CD14-positive monocyte (primary cell): ENCODE data around the gene HECW1. TPM values are rescaled to one million over a fixed set of nuclear protein-coding genes. Genes with fewer than 3 reads are reported as not detected.

ENCODE experiments used
- DNase-seq, 3 donors: peaks; one replicate each; pipeline ENCODE4 v3.0.0-alpha.2; 2011 to 2022
- H2AFZ ChIP-seq: 2 replicates; pipeline ENCODE4 v1.6.0; 2012; ENCODE audit warnings: mild to moderate bottlenecking, low read depth, low read length, inconsistent platforms; ENCODE audit not compliant: insufficient read depth, poor library complexity, severe bottlenecking
- H3K27ac ChIP-seq, 2 donors: 1 replicate in 1 of 2; 2 replicates in 1 of 2; pipeline ENCODE4 v1.5.1; 2012 to 2013; ENCODE audit warnings: low read length in 2 of 2, control low read depth in 1 of 2, inconsistent platforms in 1 of 2, low read depth in 1 of 2, mild to moderate bottlenecking in 1 of 2
- H3K27me3 ChIP-seq, 2 donors: one replicate each; pipeline versions ENCODE4 v1.6.0 to v1.6.1; 2011 to 2013; ENCODE audit warnings: low read length in 2 of 2; ENCODE audit not compliant: control insufficient read depth in 2 of 2, insufficient read depth in 2 of 2
- H3K36me3 ChIP-seq, 2 donors: replicated peaks in 1 of 2; 1 replicate in 1 of 2; 2 replicates in 1 of 2; pipeline versions ENCODE4 v1.5.1 to v1.6.1; 2012 to 2013; ENCODE audit warnings: low read length in 2 of 2, control low read depth in 1 of 2, inconsistent platforms in 1 of 2, mild to moderate bottlenecking in 1 of 2; ENCODE audit not compliant: insufficient read depth in 2 of 2, control insufficient read depth in 1 of 2
- H3K4me1 ChIP-seq, 2 donors: 1 replicate in 1 of 2; 2 replicates in 1 of 2; pipeline versions ENCODE4 v1.5.1 to v1.6.1; 2012 to 2013; ENCODE audit warnings: low read length in 2 of 2, control low read depth in 1 of 2, inconsistent platforms in 1 of 2, mild to moderate bottlenecking in 1 of 2, moderate library complexity in 1 of 2; ENCODE audit not compliant: insufficient read depth in 2 of 2, control insufficient read depth in 1 of 2
- H3K4me2 ChIP-seq: replicated peaks from 2 replicates; pipeline ENCODE3; 2012; ENCODE audit warnings: low read length, moderate library complexity, mild to moderate bottlenecking; ENCODE audit not compliant: poor library complexity, severe bottlenecking; ENCODE audit errors: extremely low read depth
- H3K4me3 ChIP-seq, 3 experiments: fragments of 200-600 bp in 1 of 3; sonication (generic) in 1 of 3; replicated peaks in 1 of 3; 1 replicate in 2 of 3; 2 replicates in 1 of 3; pipeline ENCODE4 v1.5.1; 2011 to 2013; ENCODE audit warnings: low read length in 3 of 3, mild to moderate bottlenecking in 3 of 3, control low read depth in 2 of 3, low read depth in 2 of 3, inconsistent platforms in 1 of 3, moderate library complexity in 1 of 3
- H3K79me2 ChIP-seq: 2 replicates; pipeline ENCODE4 v1.6.0; 2012; ENCODE audit warnings: mild to moderate bottlenecking, control low read depth, inconsistent platforms, low read length, moderate library complexity; ENCODE audit not compliant: insufficient read depth
- H3K9ac ChIP-seq: 2 replicates; pipeline ENCODE4 v1.6.0; 2017; ENCODE audit warnings: low read length, mild to moderate bottlenecking; ENCODE audit not compliant: insufficient read depth, poor library complexity, severe bottlenecking
- H3K9me3 ChIP-seq, 2 donors: replicated peaks in 1 of 2; 1 replicate in 1 of 2; 2 replicates in 1 of 2; pipeline versions ENCODE4 v1.5.1 to v1.6.1; 2012 to 2013; ENCODE audit warnings: low read length in 2 of 2, control low read depth in 1 of 2; ENCODE audit not compliant: control insufficient read depth in 1 of 2, insufficient read depth in 1 of 2
- H4K20me1 ChIP-seq: 2 replicates; pipeline ENCODE4 v1.6.0; 2012; ENCODE audit warnings: mild to moderate bottlenecking, low read length, control low read depth, moderate library complexity; ENCODE audit not compliant: insufficient read depth
- H3K27ac Mint-ChIP-seq, 7 donors: one replicate each; pipeline ENCODE4 v1.8.0; 2020; ENCODE audit warnings: mild to moderate bottlenecking in 7 of 7, mixed read lengths in 7 of 7, moderate library complexity in 6 of 7, inconsistent platforms in 2 of 7
- H3K27me3 Mint-ChIP-seq, 3 donors: one replicate each; pipeline ENCODE4 v1.8.0; 2021 to 2022; ENCODE audit warnings: low read depth in 3 of 3, mild to moderate bottlenecking in 3 of 3, mixed read lengths in 3 of 3, moderate library complexity in 3 of 3, inconsistent platforms in 1 of 3
- H3K36me3 Mint-ChIP-seq, 2 donors: one replicate each; pipeline ENCODE4 v1.8.0; 2020; ENCODE audit warnings: mixed read lengths in 2 of 2, inconsistent platforms in 1 of 2, mild to moderate bottlenecking in 1 of 2
- H3K4me1 Mint-ChIP-seq: one replicate; pipeline ENCODE4 v1.8.0; 2020; ENCODE audit warnings: mild to moderate bottlenecking, mixed read lengths
- H3K4me3 Mint-ChIP-seq, 2 donors: one replicate each; pipeline ENCODE4 v1.8.0; 2020; ENCODE audit warnings: mild to moderate bottlenecking in 2 of 2, mixed read lengths in 2 of 2, moderate library complexity in 1 of 2
- H3K9me3 Mint-ChIP-seq, 7 donors: one replicate each; pipeline ENCODE4 v1.8.0; 2020 to 2022; ENCODE audit warnings: mixed read lengths in 7 of 7, mild to moderate bottlenecking in 6 of 7, moderate library complexity in 6 of 7, inconsistent platforms in 2 of 7
- CTCF ChIP-seq: fragments of 200-600 bp; IDR thresholded peaks from one replicate; pipeline ENCODE4 v1.8.0; 2022; ENCODE audit warnings: antibody characterized with exemption, mild to moderate bottlenecking
- WGBS: methylation state at CpG from one replicate; pipeline ENCODE4 v1.1.5; 2013; ENCODE audit warnings: missing lambda C conversion rate; ENCODE audit not compliant: insufficient coverage; 5-methylcytosine and 5-hydroxymethylcytosine counted together
- intact Hi-C, 2 donors: fragments of 100-400 bp; cut with micrococcal nuclease; formaldehyde crosslinking; loops; one replicate each; pipeline versions ENCODE4 v1.15.0 to v1.15.1; 2023
- polyA plus RNA-seq, 3 donors: library from polyadenylated mRNA; depleted of rRNA in 1 of 3; unstranded in 2 of 3; stranded (reverse) in 1 of 3; fragments of 300-500 nt in 2 of 3; fragments of >200 nt in 1 of 3; fragmentation: Illumina TruSeq in 2 of 3; gene quantifications; 1 replicate in 2 of 3; 2 replicates in 1 of 3; pipeline ENCODE4 v1.2.3, GENCODE V29; 2012 to 2021

Gene HECW1
- polyA plus RNA-seq, 3 donors, result not detected

GRCh38 chr7:43076189-43076605 is 36.2 kb upstream of the HECW1 start:
- Histone ChIP-seq H2AFZ (no peak overlapping the region), H3K9me3 (no peaks in the 10 kb centered on the region), H4K20me1 (no peaks in the 10 kb centered on the region), H3K4me3 (no peak overlapping the region), H3K4me2 (no peak overlapping the region), H3K9ac (no peak overlapping the region), H3K27ac (no peak overlapping the region), H3K36me3 (no peaks in the 10 kb centered on the region), H3K27me3 (no peaks in the 10 kb centered on the region), H3K4me1 (no peaks in the 10 kb centered on the region), H3K79me2 (no peaks in the 10 kb centered on the region)
- DNase-seq, result peak in 1 of 3 donors; percentile 7
- Mint-ChIP-seq H3K9me3 (peaks cover 0 to 10% (median 3%) of the 10 kb centered on the region in 7 donors), H3K27me3 (peaks cover 0 to 4% (median 3%) of the 10 kb centered on the region in 3 donors), H3K4me1 (no peaks in the 10 kb centered on the region), H3K4me3 (no peak overlapping the region), H3K36me3 (no peaks in the 10 kb centered on the region), H3K27ac (no peak overlapping the region)
- no peak for TF ChIP-seq CTCF
- no CpG with 5 or more reads among the region's 5 CpGs for WGBS
- intact Hi-C loops, result no loop called here

- Histone ChIP-seq H3K4me1 (no peaks in the 10 kb centered on the region), H3K36me3 (no peaks in the 10 kb centered on the region), H4K20me1 (no peaks in the 10 kb centered on the region), H3K79me2 (no peaks in the 10 kb centered on the region), H3K4me2 (no peak overlapping the region), H3K27me3 (no peaks in the 10 kb centered on the region), H3K27ac (no peak overlapping the region), H3K4me3 (no peak overlapping the region), H3K9ac (no peak overlapping the region), H2AFZ (no peak overlapping the region), H3K9me3 (no peaks in the 10 kb centered on the region)
- H3K9me3 Mint-ChIP-seq, result peaks cover 0 to 10% (median 4%) of the 10 kb centered on the region in 7 donors
- no peak for TF ChIP-seq CTCF
- 88% methylated on average over 12 of the region's 14 CpGs for WGBS
- H3K36me3 Mint-ChIP-seq, result no peaks in the 10 kb centered on the region
- H3K27me3 Mint-ChIP-seq, result peaks cover 0 to 4% (median 3%) of the 10 kb centered on the region in 3 donors
- DNase-seq, result no peak
- intact Hi-C loops, result no loop called here
- H3K4me3 Mint-ChIP-seq, result no peak overlapping the region
- H3K4me1 Mint-ChIP-seq, result no peaks in the 10 kb centered on the region
- no peak overlapping the region for H3K27ac Mint-ChIP-seq
These were observed 35.8 kb upstream of the HECW1 start for GRCh38 chr7:43076606-43077005.
